Ovary (tissue), 3 donors: Measurements from ENCODE around the gene UROD.

Experiments used
- CTCF ChIP-seq, 3 donors: fragments of 450-650 bp in 2 of 3; fragments of 200-600 bp in 1 of 3; IDR thresholded peaks; one replicate each; pipeline versions ENCODE4 v1.5.1 to v1.8.0; 2016 to 2022; ENCODE audit warnings: antibody characterized with exemption in 3 of 3, mild to moderate bottlenecking in 1 of 3
- EP300 ChIP-seq: sonication (generic); formaldehyde crosslinking; IDR thresholded peaks from one replicate; pipeline ENCODE4 v1.6.1; 2017; ENCODE audit warnings: antibody characterized with exemption
- POLR2A ChIP-seq: fragments of 450-650 bp; IDR thresholded peaks from one replicate; pipeline ENCODE4 v1.6.1; 2017; ENCODE audit warnings: antibody characterized with exemption, mild to moderate bottlenecking, moderate library complexity
- donor health status: DM: no; HTN: no; CAD: no.

- no peak for TF ChIP-seq CTCF (IDR thresholded peaks at IDR 0.05)
- TF ChIP-seq POLR2A, result no peak
- TF ChIP-seq EP300, result no peak
Measured at GRCh38 chr1:45032837-45033236, 20.8 kb downstream of the UROD start.
